ENCODE measurements around the gene MYMX. TPM values are rescaled to one million over a fixed set of nuclear protein-coding genes. Genes with fewer than 3 reads are reported as not detected.

The MYMX gene
- total RNA-seq, 2 donors from 2014 or later, result 1.5 TPM; not detected in 1

- intact Hi-C loops (cut with DNase I), result no loop called here
These were observed 5.4 kb upstream of the MYMX start for GRCh38 chr6:44211284-44211683.

DNA sequence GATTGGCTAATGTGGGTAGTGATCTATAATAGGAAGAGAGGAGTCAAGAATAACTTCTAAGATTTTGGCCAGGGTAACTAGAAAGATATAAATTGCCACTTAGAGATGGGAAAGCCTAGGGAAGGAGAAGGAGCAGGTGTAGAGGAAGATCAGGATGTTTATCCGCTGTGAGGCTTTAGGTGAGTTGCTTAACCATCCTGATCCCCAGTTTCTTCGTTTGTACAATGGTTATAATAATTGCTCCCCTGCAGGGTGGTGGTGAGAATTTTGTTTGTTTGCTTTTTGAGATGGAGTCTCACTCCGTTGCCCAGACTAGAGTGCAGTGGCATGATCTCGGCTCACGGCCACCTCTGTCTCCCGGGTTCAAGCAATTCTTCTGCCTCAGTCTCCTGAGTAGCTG is 2.4 kb upstream of the MYMX start:
- intact Hi-C loops (cut with DNase I), result no loop called here
- no peak for DNase-seq (ENCODE audit: low spot score)

More at GRCh38 chr6:44211284-44211683, 5.4 kb upstream of the MYMX start:
- DNase-seq (ENCODE audit: low spot score), result no peak

DNA sequence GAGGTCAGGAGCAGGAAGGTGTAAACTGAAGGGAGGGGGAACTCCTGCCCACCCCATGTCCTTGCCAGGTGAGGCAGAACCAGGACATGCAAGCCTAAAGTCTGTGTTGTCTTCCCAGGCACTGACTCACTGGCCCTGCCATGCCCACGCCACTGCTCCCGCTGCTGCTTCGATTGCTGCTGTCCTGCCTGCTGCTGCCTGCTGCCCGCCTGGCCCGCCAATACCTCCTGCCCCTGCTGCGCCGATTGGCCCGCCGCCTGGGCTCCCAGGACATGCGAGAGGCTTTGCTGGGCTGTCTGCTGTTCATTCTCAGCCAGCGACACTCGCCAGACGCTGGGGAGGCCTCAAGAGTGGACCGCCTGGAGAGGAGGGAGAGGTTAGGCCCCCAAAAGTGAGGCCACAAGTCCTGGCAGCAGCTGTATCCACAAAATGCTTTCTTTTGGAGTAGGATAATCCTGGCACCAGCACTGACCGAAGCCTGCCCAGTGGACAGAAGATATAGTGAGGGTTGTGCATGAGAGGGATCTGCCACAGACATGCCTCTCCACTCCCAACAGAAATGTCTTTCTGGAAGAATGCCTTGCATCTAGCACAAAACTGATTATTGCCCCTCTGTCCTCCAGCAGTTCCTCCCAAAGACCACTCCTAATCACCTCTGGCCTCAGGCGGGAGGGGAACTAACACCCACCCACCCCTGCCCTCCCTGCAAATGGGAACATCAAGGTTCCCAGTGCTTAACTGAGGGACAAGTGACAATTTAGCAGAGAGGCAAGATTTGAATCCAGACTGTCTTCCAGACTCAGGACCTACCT is 812 bp downstream of the MYMX start:
- intact Hi-C loops (cut with DNase I), result no loop called here
- DNase-seq (ENCODE audit: low spot score), result no peak

DNA sequence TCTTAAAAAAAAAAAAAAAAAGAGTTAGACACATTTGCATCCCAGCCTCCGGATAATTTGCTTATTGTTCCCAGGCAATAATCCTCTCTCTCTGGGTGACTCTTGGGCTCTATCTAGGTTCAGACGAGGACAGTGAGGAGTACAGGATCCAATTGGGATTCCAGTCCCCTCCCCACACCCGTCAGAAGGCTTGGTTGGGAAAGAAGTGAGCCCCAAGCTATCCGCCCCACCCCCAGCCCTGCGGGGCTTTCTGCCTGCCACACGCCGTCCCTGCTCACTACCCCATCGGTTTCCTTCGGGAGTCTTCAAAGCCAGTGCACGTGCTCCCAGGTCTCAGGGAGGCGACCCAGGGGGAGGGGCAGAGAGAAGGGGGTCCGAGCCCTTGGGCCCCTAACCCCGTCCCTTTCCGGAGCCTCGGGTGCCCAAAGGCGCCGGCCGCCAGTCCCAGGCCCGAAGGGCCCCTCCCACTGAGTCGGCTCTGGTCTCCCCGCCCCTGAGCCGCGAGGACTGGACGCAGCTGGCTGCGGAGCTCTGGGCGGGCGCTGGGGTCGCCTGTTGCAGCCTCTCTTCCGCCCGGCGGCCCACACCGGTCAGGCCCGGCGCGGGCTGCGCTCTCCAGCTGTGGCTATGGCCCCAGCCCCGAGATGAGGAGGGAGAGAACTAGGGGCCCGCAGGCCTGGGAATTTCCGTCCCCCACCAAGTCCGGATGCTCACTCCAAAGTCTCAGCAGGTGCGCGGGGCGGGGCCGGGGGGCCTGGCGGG is 2.5 kb downstream of the MYMX start:
- peak; percentile 95 for DNase-seq (ENCODE audit: low spot score)
- intact Hi-C loops (cut with DNase I), result no loop called here

GRCh38 chr6:44219815-44220784 is 3.4 kb downstream of the MYMX start:
- intact Hi-C loops (cut with DNase I), result no loop called here
- DNase-seq (ENCODE audit: low spot score), result no peak

DNA sequence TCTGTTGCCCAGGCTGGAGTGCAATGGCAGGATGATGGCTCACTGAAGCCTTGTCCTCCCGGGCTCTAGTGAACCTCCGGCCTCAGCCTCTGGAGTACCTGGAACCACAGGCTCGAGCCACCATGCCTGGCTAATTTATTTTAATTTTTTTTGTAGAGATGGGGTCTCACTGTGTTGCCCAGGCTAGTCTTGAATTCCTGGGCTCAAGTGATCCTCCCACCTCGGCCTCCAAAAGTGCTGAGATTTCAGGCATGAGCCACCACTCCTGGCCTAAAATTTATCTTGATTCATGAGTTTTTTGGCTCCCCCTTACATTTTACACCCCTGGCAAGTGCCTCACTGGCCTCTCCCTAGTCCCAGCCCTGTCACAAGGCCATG is 4.2 kb downstream of the MYMX start:
- DNase-seq (ENCODE audit: low spot score), result no peak
- intact Hi-C loops (cut with DNase I), result no loop called here

DNA sequence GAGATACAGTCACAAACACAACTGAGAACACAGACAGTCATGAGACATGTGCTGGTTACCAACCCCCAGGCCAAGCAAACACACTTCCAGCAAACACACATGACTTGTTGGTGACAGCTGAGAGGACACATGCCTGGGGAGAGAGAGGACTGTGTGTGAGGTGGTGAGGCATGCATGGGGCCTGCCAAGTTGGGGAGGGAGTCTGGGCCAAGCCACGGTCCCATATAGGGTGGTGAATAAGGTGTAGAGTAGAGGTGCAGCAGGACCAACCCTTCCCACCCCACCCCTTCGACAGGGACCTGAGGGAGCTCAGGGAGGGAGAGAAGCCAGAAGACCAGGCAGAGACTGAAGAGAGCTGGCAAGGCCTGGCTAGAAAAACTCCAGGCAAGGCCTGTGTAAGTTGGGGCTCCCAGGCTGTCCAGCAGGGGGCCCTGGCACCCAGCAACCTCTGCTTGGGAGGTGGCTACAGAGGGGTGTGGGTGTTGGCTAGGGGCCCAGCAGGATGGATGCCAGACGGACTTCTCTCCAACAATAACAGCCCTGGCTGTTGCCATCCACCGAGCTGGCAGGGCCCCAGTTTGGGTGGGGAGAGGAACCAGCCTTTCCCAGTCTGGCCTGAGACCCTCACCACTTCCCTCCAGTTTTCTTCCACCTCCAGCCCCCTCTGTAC is 4.7 kb downstream of the MYMX start:
- intact Hi-C loops (cut with DNase I), result no loop called here
- DNase-seq (ENCODE audit: low spot score), result peak; percentile 96

- DNase-seq (ENCODE audit: low spot score), result no peak
- intact Hi-C loops (cut with DNase I), result no loop called here
These were observed 5.2 kb downstream of the MYMX start for GRCh38 chr6:44221961-44222335.

- DNase-seq (ENCODE audit: low spot score), result no peak
These were observed 6.0 kb downstream of the MYMX start for GRCh38 chr6:44222486-44223318.

GRCh38 chr6:44223319-44224028 is 6.7 kb downstream of the MYMX start, which contains the start of gene SLC29A1:
Gene SLC29A1 (plus strand): TSS chr6:44223595. CDS start chr6:44227314, 3,719 bp downstream.
- peak; percentile 94 for DNase-seq (ENCODE audit: low spot score)
- intact Hi-C loops (cut with DNase I), result no loop called here

More at GRCh38 chr6:44222486-44223318, 6.0 kb downstream of the MYMX start:
- intact Hi-C loops (cut with DNase I), result no loop called here

DNA sequence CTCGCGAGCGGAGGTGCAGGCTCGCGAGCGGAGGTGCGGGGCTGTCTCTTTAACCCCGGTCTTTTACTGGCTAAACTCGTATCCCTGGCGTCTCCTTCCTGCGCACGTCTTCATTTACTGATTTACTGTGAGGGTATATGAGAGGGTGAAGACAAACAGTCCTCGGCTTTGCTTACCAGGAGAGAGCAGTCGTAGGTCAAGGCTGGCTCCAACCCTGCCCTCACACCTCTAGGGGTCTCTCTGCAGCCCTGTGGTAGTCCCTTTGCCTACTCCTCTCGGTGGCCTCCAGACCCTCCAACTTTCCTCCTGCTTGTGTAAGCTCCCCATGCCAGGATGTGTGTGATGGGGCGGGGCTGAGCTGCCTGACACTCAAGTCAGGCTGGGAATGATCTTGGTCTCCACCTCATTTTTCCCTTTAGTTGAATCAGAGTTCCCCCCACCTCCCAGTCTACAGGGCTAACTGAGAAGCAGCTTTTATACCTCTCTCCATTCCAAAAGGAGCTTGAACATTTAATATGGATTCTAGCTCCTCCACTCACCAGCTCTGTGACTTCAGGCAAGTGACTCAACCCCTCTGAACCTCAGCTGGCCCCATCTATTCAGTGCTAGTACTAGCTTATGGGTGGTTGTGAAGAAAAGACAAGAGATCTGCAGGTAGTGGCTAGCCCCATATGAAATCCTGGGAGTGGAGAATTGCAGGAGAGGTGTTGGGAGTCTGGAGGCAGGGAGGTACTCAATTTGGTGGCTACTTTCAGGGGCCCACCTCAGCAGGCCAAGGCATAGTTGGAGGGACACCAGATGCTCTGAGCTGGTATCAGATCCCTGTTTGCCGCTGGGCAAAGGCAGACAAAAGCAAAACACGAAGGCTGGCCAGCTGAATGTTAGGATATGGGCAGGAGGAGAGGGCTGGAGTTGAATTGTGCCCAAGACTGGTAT is 7.6 kb downstream of the MYMX start:
- intact Hi-C loops (cut with DNase I), result no loop called here
- no peak for DNase-seq (ENCODE audit: low spot score)

GRCh38 chr6:44224965-44225305 is 8.2 kb downstream of the MYMX start:
- intact Hi-C loops (cut with DNase I), result no loop called here
- no peak for DNase-seq (ENCODE audit: low spot score)

GRCh38 chr6:44225579-44226325 is 9.0 kb downstream of the MYMX start:
- DNase-seq (ENCODE audit: low spot score), result peak; percentile 62
- intact Hi-C loops (cut with DNase I), result loop anchor here in 1 of 2 donors (1.0 kb wide), 1 partner anchor 41 kb away; no protein-coding TSS in a partner anchor

- intact Hi-C loops (cut with DNase I), result loop anchor here in 1 of 2 donors (1.0 kb wide), 1 partner anchor 40 kb away; no protein-coding TSS in a partner anchor
These were observed 9.8 kb downstream of the MYMX start for GRCh38 chr6:44226368-44227147.

More at GRCh38 chr6:44226368-44227147, 9.8 kb downstream of the MYMX start:
- peak; percentile 77 for DNase-seq (ENCODE audit: low spot score)

Data from posterior vena cava (tissue), 2 donors.